CD14-positive monocyte (primary cell): ENCODE measurements around the gene ESRP2. TPM values are rescaled to one million over a fixed set of nuclear protein-coding genes. Genes with fewer than 3 reads are reported as not detected.

Experiments
- DNase-seq, 3 donors: peaks; one replicate each; pipeline ENCODE4 v3.0.0-alpha.2; 2011 to 2022
- H2AFZ ChIP-seq: 2 replicates; pipeline ENCODE4 v1.6.0; 2012; ENCODE audit warnings: mild to moderate bottlenecking, low read depth, low read length, inconsistent platforms; ENCODE audit not compliant: insufficient read depth, poor library complexity, severe bottlenecking
- H3K27ac ChIP-seq, 2 donors: 1 replicate in 1 of 2; 2 replicates in 1 of 2; pipeline ENCODE4 v1.5.1; 2012 to 2013; ENCODE audit warnings: low read length in 2 of 2, control low read depth in 1 of 2, inconsistent platforms in 1 of 2, low read depth in 1 of 2, mild to moderate bottlenecking in 1 of 2
- H3K27me3 ChIP-seq, 2 donors: one replicate each; pipeline versions ENCODE4 v1.6.0 to v1.6.1; 2011 to 2013; ENCODE audit warnings: low read length in 2 of 2; ENCODE audit not compliant: control insufficient read depth in 2 of 2, insufficient read depth in 2 of 2
- H3K36me3 ChIP-seq, 2 donors: replicated peaks in 1 of 2; 1 replicate in 1 of 2; 2 replicates in 1 of 2; pipeline versions ENCODE4 v1.5.1 to v1.6.1; 2012 to 2013; ENCODE audit warnings: low read length in 2 of 2, control low read depth in 1 of 2, inconsistent platforms in 1 of 2, mild to moderate bottlenecking in 1 of 2; ENCODE audit not compliant: insufficient read depth in 2 of 2, control insufficient read depth in 1 of 2
- H3K4me1 ChIP-seq, 2 donors: 1 replicate in 1 of 2; 2 replicates in 1 of 2; pipeline versions ENCODE4 v1.5.1 to v1.6.1; 2012 to 2013; ENCODE audit warnings: low read length in 2 of 2, control low read depth in 1 of 2, inconsistent platforms in 1 of 2, mild to moderate bottlenecking in 1 of 2, moderate library complexity in 1 of 2; ENCODE audit not compliant: insufficient read depth in 2 of 2, control insufficient read depth in 1 of 2
- H3K4me2 ChIP-seq: replicated peaks from 2 replicates; pipeline ENCODE3; 2012; ENCODE audit warnings: low read length, moderate library complexity, mild to moderate bottlenecking; ENCODE audit not compliant: poor library complexity, severe bottlenecking; ENCODE audit errors: extremely low read depth
- H3K4me3 ChIP-seq, 3 experiments: fragments of 200-600 bp in 1 of 3; sonication (generic) in 1 of 3; replicated peaks in 1 of 3; 1 replicate in 2 of 3; 2 replicates in 1 of 3; pipeline ENCODE4 v1.5.1; 2011 to 2013; ENCODE audit warnings: low read length in 3 of 3, mild to moderate bottlenecking in 3 of 3, control low read depth in 2 of 3, low read depth in 2 of 3, inconsistent platforms in 1 of 3, moderate library complexity in 1 of 3
- H3K79me2 ChIP-seq: 2 replicates; pipeline ENCODE4 v1.6.0; 2012; ENCODE audit warnings: mild to moderate bottlenecking, control low read depth, inconsistent platforms, low read length, moderate library complexity; ENCODE audit not compliant: insufficient read depth
- H3K9ac ChIP-seq: 2 replicates; pipeline ENCODE4 v1.6.0; 2017; ENCODE audit warnings: low read length, mild to moderate bottlenecking; ENCODE audit not compliant: insufficient read depth, poor library complexity, severe bottlenecking
- H3K9me3 ChIP-seq, 2 donors: replicated peaks in 1 of 2; 1 replicate in 1 of 2; 2 replicates in 1 of 2; pipeline versions ENCODE4 v1.5.1 to v1.6.1; 2012 to 2013; ENCODE audit warnings: low read length in 2 of 2, control low read depth in 1 of 2; ENCODE audit not compliant: control insufficient read depth in 1 of 2, insufficient read depth in 1 of 2
- H4K20me1 ChIP-seq: 2 replicates; pipeline ENCODE4 v1.6.0; 2012; ENCODE audit warnings: mild to moderate bottlenecking, low read length, control low read depth, moderate library complexity; ENCODE audit not compliant: insufficient read depth
- H3K27ac Mint-ChIP-seq, 7 donors: one replicate each; pipeline ENCODE4 v1.8.0; 2020; ENCODE audit warnings: mild to moderate bottlenecking in 7 of 7, mixed read lengths in 7 of 7, moderate library complexity in 6 of 7, inconsistent platforms in 2 of 7
- H3K27me3 Mint-ChIP-seq, 3 donors: one replicate each; pipeline ENCODE4 v1.8.0; 2021 to 2022; ENCODE audit warnings: low read depth in 3 of 3, mild to moderate bottlenecking in 3 of 3, mixed read lengths in 3 of 3, moderate library complexity in 3 of 3, inconsistent platforms in 1 of 3
- H3K36me3 Mint-ChIP-seq, 2 donors: one replicate each; pipeline ENCODE4 v1.8.0; 2020; ENCODE audit warnings: mixed read lengths in 2 of 2, inconsistent platforms in 1 of 2, mild to moderate bottlenecking in 1 of 2
- H3K4me1 Mint-ChIP-seq: one replicate; pipeline ENCODE4 v1.8.0; 2020; ENCODE audit warnings: mild to moderate bottlenecking, mixed read lengths
- H3K4me3 Mint-ChIP-seq, 2 donors: one replicate each; pipeline ENCODE4 v1.8.0; 2020; ENCODE audit warnings: mild to moderate bottlenecking in 2 of 2, mixed read lengths in 2 of 2, moderate library complexity in 1 of 2
- H3K9me3 Mint-ChIP-seq, 7 donors: one replicate each; pipeline ENCODE4 v1.8.0; 2020 to 2022; ENCODE audit warnings: mixed read lengths in 7 of 7, mild to moderate bottlenecking in 6 of 7, moderate library complexity in 6 of 7, inconsistent platforms in 2 of 7
- WGBS: methylation state at CpG from one replicate; pipeline ENCODE4 v1.1.5; 2013; ENCODE audit warnings: missing lambda C conversion rate; ENCODE audit not compliant: insufficient coverage; 5-methylcytosine and 5-hydroxymethylcytosine counted together
- intact Hi-C, 2 donors: fragments of 100-400 bp; cut with micrococcal nuclease; formaldehyde crosslinking; loops; one replicate each; pipeline versions ENCODE4 v1.15.0 to v1.15.1; 2023
- polyA plus RNA-seq, 3 donors: library from polyadenylated mRNA; depleted of rRNA in 1 of 3; unstranded in 2 of 3; stranded (reverse) in 1 of 3; fragments of 300-500 nt in 2 of 3; fragments of >200 nt in 1 of 3; fragmentation: Illumina TruSeq in 2 of 3; gene quantifications; 1 replicate in 2 of 3; 2 replicates in 1 of 3; pipeline ENCODE4 v1.2.3, GENCODE V29; 2012 to 2021
- TF ChIP-seq, protein P1 (sequence below): fragments of 200-600 bp; IDR thresholded peaks from one replicate; pipeline ENCODE4 v1.8.0; 2022; ENCODE audit warnings: antibody characterized with exemption, mild to moderate bottlenecking

Gene ESRP2
- polyA plus RNA-seq, 3 donors: not detected

DNA sequence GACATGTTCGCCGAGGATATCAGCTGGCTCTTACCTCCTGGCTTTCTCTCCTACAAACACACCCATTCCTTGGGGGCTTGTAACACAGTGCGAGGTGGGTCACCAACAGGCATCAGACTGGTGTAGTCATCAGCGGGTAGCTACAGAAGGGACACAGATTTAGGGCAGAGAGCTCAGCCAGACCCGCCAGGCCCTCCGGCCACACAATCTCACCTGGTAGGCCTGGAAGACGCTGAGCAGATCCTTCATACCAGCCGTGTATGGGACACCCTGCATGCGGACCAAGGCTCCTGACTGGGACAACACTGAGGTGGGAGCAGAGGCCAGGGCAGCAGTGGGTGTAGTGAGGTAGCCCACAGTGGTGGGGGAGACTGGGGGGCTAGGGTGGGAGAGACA lies 5.8 kb downstream of the ESRP2 start:
- Mint-ChIP-seq H3K27ac (peak overlapping the region in 1 of 7 donors; percentile 66), H3K4me1 (peaks cover 9% of the 10 kb centered on the region), H3K36me3 (peaks cover 31 to 49% of the 10 kb centered on the region in 2 donors), H3K27me3 (peaks cover 10 to 14% (median 10%) of the 10 kb centered on the region in 3 donors), H3K4me3 (no peak overlapping the region), H3K9me3 (peaks cover 0 to 2% (median 0%) of the 10 kb centered on the region in 7 donors)
- intact Hi-C loops: loop anchor here in 1 of 2 donors (10.0 kb wide), 1 partner anchor 345 kb away; the partner anchor contains the start of gene NRN1L
- H3K9me3 ChIP-seq: no peaks in the 10 kb centered on the region
- DNase-seq: no peak
- TF ChIP-seq, protein P1, sequence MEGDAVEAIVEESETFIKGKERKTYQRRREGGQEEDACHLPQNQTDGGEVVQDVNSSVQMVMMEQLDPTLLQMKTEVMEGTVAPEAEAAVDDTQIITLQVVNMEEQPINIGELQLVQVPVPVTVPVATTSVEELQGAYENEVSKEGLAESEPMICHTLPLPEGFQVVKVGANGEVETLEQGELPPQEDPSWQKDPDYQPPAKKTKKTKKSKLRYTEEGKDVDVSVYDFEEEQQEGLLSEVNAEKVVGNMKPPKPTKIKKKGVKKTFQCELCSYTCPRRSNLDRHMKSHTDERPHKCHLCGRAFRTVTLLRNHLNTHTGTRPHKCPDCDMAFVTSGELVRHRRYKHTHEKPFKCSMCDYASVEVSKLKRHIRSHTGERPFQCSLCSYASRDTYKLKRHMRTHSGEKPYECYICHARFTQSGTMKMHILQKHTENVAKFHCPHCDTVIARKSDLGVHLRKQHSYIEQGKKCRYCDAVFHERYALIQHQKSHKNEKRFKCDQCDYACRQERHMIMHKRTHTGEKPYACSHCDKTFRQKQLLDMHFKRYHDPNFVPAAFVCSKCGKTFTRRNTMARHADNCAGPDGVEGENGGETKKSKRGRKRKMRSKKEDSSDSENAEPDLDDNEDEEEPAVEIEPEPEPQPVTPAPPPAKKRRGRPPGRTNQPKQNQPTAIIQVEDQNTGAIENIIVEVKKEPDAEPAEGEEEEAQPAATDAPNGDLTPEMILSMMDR: no peak
- H3K36me3 ChIP-seq: peaks cover 39 to 60% of the 10 kb centered on the region in 2 donors
- H3K4me1 ChIP-seq: peaks cover 0 to 10% of the 10 kb centered on the region in 2 donors
- peaks cover 30% of the 10 kb centered on the region for H4K20me1 ChIP-seq
- WGBS: 94% methylated on average over 9 of the region's 9 CpGs
- no peak overlapping the region for H2AFZ ChIP-seq
- H3K9ac ChIP-seq: no peak overlapping the region
- H3K4me2 ChIP-seq: no peak overlapping the region
- no peaks in the 10 kb centered on the region for H3K79me2 ChIP-seq
- no peak overlapping the region for H3K4me3 ChIP-seq
- H3K27ac ChIP-seq: no peak overlapping the region
- peaks cover 0 to 14% of the 10 kb centered on the region in 2 donors for H3K27me3 ChIP-seq

DNA sequence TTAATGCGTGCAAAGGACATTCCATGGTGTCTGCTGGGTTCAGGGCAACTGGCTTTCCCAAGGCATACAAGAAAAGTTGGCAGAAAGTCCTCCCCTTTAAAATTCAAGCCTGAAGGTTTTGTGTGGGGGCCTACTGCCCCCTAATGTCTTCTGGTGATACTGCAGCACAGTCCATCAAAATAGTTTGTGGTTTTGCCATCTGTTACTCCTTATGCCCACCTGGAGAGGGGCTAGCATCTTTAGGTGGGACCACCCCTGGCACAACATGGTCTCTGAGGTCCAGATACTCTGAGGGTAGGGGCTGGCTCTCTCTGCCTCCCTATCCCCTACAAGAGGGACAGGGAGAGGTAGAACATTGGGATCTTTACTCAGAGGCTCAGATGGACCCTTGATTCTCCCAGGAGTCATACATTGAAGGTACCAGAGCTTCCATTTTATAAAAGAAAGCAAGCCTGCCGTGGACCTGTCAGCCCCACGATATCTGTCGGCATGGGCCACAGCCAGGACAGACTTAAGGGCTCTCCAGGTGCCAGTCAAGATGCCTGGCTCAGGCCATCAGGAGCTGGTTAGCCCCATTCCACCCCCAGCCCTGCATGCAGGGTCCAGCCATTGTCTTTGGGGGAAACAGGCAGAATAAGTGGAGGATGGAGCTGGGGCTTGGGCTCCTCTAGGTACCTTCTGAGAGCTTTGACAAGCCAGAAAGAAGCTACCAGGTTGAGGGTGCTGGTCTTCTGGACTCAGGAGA lies 6.3 kb downstream of the ESRP2 start:
- Histone ChIP-seq H3K27me3 (peaks cover 0 to 8% of the 10 kb centered on the region in 2 donors), H3K4me3 (no peak overlapping the region), H4K20me1 (peaks cover 30% of the 10 kb centered on the region), H3K9ac (no peak overlapping the region), H2AFZ (no peak overlapping the region), H3K36me3 (peaks cover 39 to 65% of the 10 kb centered on the region in 2 donors), H3K4me2 (no peak overlapping the region), H3K27ac (no peak overlapping the region), H3K79me2 (no peaks in the 10 kb centered on the region), H3K9me3 (no peaks in the 10 kb centered on the region), H3K4me1 (peaks cover 0 to 10% of the 10 kb centered on the region in 2 donors)
- TF ChIP-seq, protein P1: peak; percentile 86
- Mint-ChIP-seq H3K27ac (peak overlapping the region in 1 of 7 donors; percentile 66), H3K4me1 (peaks cover 9% of the 10 kb centered on the region), H3K9me3 (peaks cover 0 to 2% (median 0%) of the 10 kb centered on the region in 7 donors), H3K36me3 (peaks cover 31 to 53% of the 10 kb centered on the region in 2 donors), H3K27me3 (peaks cover 4 to 8% (median 4%) of the 10 kb centered on the region in 3 donors), H3K4me3 (no peak overlapping the region)
- 84% methylated on average over 4 of the region's 4 CpGs for WGBS
- intact Hi-C loops: loop anchor here (5.0 to 10.0 kb wide), 3 partner anchors 345 to 555 kb away; partner anchors contain the start of gene NRN1L (in 1 of the 2)
- peak in 2 of 3 donors; percentile 25 to 31 for DNase-seq
